HG02981 (cell line): ENCODE measurements around the gene IFI30.
"Not testable (repeated sequence)": the region's sequence is repeated elsewhere in the genome, so short reads cannot be mapped to it uniquely, and the experiment has no call there.

Experiments used
- ATAC-seq: cut with Tn5 transposase; IDR thresholded peaks from one replicate; pipeline ENCODE4 v1.9.1; 2021; ENCODE audit warnings: mild to moderate bottlenecking, moderate library complexity; ENCODE audit not compliant: unreplicated experiment

IFI30 gene

DNA sequence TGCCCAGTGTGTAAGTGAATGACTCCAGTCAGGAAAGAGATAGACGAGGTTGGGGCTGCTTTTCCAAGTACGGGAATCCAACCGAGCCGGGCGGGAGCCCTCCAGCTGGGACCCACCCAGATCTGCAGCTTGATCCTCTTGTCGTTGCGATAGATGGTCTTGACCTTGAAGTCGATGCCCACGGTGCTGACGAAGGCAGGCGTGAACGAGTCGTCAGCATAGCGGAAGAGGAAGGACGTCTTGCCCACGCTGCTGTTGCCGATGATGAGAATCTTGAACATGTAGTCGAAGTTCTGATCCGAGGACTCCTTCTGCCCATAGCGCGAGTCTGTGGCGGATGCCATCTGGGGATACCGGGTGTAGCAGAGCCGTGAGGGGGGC lies 28.8 kb downstream of the IFI30 start:
- no peak for ATAC-seq

- no peak for ATAC-seq
These were observed 29.3 kb downstream of the IFI30 start for GRCh38 chr19:18202778-18203407.

DNA sequence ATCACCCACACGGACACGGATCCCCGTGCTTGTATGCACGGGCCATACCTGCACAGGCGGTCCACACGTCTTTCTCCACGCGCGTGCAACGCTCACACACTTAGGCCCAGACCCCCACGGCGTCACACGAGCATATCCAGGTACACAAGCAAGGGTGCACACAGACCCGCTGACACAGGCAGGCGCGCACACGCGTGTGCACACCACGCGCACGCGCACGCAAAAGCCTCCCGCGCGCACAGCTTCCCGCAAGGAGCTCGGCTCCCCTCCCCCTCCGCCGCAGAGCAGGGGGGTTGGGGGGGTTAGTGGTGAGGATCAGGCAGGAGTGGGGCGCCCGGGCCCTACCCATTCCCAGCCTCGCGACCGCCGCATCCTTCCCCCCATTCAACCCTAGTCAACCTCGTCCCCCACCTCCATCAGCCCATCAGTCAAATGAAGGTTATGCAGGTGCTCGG lies 29.8 kb downstream of the IFI30 start:
- no peak for ATAC-seq

DNA sequence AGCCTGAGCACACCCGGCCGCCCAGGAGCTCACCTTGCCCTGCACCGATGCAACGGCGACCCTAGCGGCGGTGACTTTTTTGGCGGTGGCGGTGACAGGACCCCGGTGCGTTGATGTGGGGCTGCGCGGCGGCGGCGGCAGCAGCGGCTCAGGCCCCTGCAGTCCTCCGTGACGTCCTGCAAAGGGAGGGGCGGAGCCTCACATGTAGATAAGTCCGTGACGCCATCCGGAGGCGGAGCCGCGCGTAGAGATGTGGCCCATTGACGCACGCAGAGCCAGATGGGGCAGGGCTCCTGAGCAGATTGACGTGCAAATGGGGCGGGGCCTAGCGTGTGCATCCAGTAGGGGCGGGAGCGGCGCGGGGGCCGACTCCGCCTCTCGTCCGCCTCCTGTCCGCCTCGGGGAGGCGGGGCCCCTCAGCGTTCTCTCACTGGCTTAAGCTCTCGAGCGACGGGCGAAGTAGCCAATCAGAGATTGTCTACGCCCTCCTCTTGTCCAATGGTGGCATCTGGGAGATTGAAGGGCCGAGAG lies 30.3 kb downstream of the IFI30 start, which contains the start of gene RAB3A:
TSS of gene RAB3A (minus strand) at position 180 of the 531 bp plus-strand sequence. CDS start 1,302 bp downstream, outside the sequence.
- ATAC-seq, result peak; percentile 86

DNA sequence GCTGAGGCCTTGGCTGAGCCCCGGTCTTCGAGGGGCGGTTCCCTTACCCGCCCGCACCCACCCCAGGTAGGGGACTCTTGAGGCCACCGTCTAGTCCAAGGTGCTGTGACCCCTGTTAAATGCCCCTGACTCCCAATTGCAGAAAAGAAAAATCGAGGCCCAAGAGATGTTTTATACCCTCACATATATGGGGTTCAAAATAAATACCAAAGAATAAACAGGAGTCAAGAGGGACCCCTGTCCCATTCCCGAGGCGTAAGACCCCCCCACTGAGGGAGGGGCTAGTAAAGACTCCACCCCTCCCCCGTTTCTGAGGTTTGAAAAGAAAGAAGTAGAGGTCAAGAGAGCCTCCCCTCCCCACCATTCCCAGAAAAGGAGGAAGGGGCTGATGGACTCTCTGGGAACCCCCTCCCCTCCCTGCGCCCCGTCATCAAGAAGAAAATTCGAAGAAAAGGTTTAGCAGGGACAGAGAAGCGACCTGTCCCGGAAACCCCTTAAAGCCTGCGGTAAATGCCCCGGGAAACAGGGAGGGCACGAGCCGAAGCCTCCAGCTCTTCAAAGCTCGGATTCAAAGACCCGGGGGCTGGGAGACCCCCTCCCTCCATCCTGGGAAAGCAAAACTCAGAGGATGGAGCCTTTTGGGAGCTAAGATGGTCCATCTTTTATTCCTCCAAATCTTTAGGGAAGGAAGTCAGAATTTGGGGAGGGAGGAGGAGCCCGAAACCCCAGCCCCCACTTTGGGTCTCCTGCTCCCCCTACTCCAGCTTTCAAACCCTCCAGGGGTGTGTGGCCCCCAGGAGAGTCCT lies 31.0 kb downstream of the IFI30 start:
- ATAC-seq, result peak; percentile 7

DNA sequence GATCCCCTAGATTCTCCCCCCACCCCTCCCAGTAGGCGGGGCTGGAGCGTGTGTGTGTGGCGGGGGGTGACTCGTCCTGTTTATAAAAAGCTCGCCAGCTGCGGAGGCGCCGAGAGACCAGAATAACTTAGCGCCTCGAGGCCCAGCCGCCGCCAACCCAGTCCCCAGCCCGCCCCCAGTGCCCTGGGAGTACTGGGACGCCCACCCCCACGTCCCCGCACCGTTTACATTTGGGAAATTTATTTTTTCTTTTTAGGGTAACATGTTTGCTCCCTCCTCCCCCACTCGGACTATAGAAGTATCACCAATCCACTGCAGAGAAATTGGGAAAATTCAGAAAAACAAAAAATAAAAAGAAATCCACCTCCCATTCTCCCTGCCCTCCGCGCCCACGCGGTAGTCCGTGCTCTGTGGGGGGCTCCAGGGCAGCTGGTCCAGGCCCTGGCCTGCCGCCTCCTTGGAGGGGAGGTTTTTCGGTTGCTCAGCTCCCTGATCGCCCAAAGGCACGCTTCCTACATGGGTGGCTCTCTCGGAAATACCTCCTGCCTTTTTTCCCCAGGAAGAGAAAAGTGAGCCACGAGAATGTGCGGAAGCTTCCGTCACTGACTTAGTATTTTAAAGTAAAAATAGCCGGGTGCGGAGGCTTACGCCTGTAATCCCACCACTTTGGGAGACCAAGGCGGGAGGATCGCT lies 31.7 kb downstream of the IFI30 start:
- no peak for ATAC-seq

DNA sequence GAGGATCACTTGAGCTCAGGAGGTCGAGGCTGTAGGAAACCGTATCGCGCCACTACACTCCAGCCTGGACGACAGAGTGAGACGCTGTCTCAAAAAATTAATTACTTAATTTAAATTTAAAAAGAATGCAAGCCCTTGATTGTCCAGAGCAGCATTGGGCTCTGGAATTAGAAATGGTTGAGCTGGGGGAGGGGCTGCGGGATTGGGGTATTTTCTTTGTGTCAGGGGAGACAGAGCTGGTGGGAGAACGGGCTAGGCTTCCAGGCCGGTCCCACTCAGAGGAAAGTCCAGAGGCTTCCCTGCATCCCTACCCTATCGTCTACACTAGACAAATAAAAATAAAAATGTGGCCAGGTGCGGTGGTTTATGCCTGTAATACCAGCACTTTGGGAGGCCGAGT lies 32.4 kb downstream of the IFI30 start:
- no peak for ATAC-seq

GRCh38 chr19:18208098-18208951 lies 34.7 kb downstream of the IFI30 start:
- ATAC-seq, result no peak

DNA sequence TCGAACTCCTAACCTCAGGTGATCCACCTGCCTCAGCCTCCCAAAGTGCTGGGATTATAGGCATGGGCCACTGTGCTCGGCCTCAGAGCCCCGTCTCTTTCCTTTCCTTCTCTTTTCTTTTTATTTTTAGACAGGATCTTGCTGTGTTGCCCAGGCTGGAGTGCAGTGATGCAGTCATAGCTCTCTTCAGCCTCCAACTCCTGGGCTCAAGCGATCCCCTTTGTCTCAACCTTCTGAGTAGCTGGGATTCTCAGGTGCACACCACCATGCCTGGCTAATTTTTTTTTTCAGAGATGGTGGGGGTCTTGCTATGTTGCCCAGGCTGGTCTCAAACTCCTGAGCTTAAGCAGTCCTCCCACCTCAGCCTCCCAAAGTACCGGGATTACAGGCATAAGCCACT lies 36.3 kb downstream of the IFI30 start:
- not testable (repeated sequence) for ATAC-seq

- no peak for ATAC-seq
These were observed 38.1 kb downstream of the IFI30 start for GRCh38 chr19:18211683-18212082.

DNA sequence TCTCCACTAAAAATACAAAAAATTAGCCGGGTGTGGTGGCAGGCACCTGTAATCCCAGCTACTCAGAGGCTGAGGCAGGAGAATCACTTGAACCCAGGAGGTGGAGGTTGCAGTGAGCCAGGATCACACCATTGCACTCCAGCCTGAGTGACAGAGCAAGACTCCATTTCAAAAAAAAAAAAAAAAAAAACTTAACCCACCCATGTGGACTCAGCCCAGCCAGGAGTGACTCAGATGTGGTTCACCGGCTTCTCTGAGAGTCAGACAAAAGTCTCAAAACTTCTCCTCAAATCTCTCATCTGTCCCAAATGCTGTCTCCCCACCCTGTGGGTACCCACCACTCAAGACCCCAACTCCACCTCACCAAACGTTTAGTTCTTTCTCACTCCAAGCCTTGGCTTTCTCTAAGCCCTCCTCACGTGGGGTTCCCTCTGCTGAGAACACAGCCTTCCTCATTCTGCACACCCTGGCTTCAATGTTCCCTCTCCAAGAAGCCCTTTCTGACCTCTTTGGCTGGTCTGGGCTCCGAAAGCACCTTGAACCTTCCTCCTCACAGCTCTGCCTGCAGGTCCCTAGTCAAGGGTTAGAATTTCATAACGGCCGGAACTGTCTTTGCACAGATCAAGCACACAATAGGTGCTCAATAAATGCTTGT lies 41.3 kb downstream of the IFI30 start:
- no peak for ATAC-seq

- ATAC-seq, result no peak
These were observed 43.2 kb downstream of the IFI30 start for GRCh38 chr19:18216789-18217188.

GRCh38 chr19:18218159-18218558 lies 44.5 kb downstream of the IFI30 start:
- no peak for ATAC-seq

GRCh38 chr19:18218600-18218999 lies 45.0 kb downstream of the IFI30 start:
- no peak for ATAC-seq

- no peak for ATAC-seq
These were observed 46.5 kb downstream of the IFI30 start for GRCh38 chr19:18219911-18220631.

- no peak for ATAC-seq
These were observed 47.1 kb downstream of the IFI30 start for GRCh38 chr19:18220632-18221275.

DNA sequence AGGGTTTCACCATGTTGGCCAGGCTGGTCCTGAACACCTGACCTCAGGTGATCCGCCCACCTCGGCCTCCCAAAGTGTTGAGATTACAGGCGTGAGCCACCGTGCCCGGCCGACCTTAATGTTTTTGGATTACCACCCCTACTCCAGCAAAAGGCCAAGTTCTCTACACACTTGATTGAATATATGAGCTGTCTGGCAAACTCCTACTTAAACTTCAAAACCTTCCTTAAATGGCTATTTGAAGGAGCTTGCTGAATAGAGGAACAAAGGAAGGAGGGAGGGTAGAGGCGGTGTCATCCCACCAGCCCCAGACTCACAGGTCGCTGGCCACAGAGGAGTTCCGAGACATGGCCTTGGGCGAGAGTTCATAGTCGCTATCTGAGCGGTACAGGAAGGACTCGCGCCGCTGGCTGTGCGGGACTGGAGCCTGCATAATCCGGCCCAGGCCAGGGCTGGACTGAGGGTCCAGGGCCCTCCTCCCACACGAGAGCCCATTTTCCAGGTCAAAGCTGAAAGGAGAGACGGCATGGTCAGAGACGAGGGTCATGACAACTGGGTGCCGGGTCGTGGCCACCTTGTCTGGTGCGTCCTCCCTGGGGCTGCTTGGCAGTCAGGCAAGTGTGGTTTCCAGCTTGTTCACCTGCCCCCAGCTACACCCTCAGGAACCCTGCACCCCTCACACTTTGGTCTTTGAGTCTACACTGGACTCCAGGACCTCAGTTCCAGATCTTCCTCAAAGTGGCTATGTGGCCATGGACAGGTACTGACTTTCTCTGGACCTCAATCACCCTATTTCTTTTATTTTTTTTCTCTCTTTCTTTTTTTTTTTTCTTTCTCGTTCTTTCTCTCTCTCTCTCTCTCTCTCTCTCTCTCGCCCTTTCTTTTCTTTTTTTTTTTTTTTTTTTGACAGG lies 48.5 kb downstream of the IFI30 start:
- ATAC-seq, result no peak
